ENCODE data around the gene HORMAD2. TPM values are rescaled to one million over a fixed set of nuclear protein-coding genes. Genes with fewer than 3 reads are reported as not detected.

HORMAD2 gene
- total RNA-seq, 1 experiment from 2014 or later, result not detected

DNA sequence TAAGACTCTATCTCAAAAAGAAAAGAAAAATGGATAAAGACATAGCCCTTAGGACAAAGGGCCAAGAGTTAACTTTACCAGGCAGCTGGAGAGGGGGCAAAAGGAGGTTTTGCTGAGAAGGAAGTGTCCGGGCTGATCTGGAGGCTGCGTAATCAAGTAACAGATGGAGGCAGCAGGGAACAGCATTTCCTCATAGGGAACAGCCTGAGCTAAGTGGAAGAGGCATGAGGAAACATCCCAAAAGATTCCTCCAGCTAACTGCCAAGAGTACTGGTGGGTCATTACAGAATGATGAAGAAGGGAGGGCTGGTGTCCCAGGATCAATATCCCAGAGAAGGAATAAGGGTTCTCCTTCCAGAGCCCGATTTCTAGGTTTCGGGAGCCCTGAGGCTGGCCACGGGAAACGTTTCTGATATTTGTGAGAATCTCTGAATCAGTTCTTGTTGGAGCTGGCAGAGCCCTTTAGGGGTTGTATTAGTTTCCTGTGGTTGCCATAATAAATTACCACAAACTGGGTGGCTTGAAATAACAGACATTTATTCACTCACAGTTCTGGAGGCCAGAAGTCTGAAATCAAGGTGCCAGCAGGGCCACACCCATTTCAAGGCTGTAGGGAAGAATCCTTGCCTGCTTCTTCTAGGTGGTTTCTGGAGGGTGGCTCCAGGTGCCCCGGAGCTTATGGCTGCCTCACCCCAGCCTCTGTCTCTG is 145.1 kb downstream of the HORMAD2 start:
- no peaks in the 10 kb centered on the region for H3K27me3 Mint-ChIP-seq (ENCODE audit: low read depth)
- ATAC-seq (no peak), DNase-seq (ENCODE audit: low spot score) (no peak)
- TF ChIP-seq, protein P1, sequence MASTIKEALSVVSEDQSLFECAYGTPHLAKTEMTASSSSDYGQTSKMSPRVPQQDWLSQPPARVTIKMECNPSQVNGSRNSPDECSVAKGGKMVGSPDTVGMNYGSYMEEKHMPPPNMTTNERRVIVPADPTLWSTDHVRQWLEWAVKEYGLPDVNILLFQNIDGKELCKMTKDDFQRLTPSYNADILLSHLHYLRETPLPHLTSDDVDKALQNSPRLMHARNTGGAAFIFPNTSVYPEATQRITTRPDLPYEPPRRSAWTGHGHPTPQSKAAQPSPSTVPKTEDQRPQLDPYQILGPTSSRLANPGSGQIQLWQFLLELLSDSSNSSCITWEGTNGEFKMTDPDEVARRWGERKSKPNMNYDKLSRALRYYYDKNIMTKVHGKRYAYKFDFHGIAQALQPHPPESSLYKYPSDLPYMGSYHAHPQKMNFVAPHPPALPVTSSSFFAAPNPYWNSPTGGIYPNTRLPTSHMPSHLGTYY (CRISPR knock-in tag; IDR thresholded peaks at IDR 0.05), result no peak
- no peak for TF ChIP-seq MXD4 (CRISPR knock-in tag; IDR thresholded peaks at IDR 0.05; ENCODE audit: borderline replicate concordance)
- TF ChIP-seq NR2C2 (CRISPR knock-in tag; IDR thresholded peaks at IDR 0.05), result no peak
- no peak for TF ChIP-seq ZNF263 (CRISPR knock-in tag; IDR thresholded peaks at IDR 0.05; ENCODE audit: low read depth)
- no peak for TF ChIP-seq TEAD1 (CRISPR knock-in tag; IDR thresholded peaks at IDR 0.05)
- no peak for TF ChIP-seq ZNF423 (CRISPR knock-in tag; IDR thresholded peaks at IDR 0.05)
- TF ChIP-seq, protein P2, sequence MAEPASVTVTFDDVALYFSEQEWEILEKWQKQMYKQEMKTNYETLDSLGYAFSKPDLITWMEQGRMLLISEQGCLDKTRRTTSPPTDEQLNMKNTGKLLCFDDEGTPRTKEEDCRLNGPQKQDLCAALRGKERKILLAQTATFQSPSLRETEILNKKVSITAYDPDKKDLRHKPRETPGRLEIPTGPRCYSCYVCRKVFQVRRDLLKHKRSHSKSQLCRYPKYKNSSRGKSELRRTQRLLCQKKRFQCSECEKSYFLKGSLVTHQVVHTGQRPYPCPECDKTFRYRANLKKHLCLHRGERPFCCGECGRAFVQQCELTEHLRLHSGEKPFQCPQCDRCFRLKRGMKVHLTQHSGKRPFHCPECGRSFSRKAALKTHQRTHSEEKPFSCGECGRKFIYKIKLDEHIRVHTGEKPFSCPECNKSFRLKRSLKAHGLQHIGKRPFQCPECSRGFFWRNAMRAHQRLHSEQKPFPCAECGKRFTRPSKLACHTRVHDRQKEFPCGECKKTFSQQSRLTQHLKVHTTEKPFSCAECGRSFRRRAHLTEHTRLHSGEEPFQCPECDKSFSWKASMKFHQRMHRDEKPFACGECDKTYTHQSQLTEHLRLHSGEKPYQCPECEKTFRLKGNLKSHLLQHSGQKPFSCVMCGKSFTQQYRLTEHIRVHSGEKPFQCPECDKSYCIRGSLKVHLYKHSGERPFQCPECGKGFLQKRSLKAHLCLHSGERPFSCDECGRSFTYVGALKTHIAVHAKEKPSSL (CRISPR knock-in tag; conservative IDR thresholded peaks at IDR 0.05), result no peak
- TF ChIP-seq GRHL2 (CRISPR knock-in tag; IDR thresholded peaks at IDR 0.05; ENCODE audit: insufficient replicate concordance, severe bottlenecking), result no peak
- TF ChIP-seq ZNF396 (CRISPR knock-in tag; IDR thresholded peaks at IDR 0.05; ENCODE audit: borderline replicate concordance), result no peak
- TF ChIP-seq, protein P3, sequence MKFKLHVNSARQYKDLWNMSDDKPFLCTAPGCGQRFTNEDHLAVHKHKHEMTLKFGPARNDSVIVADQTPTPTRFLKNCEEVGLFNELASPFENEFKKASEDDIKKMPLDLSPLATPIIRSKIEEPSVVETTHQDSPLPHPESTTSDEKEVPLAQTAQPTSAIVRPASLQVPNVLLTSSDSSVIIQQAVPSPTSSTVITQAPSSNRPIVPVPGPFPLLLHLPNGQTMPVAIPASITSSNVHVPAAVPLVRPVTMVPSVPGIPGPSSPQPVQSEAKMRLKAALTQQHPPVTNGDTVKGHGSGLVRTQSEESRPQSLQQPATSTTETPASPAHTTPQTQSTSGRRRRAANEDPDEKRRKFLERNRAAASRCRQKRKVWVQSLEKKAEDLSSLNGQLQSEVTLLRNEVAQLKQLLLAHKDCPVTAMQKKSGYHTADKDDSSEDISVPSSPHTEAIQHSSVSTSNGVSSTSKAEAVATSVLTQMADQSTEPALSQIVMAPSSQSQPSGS (CRISPR knock-in tag; IDR thresholded peaks at IDR 0.05; ENCODE audit: borderline replicate concordance, low read depth), result no peak
- TF ChIP-seq FOXK1 (CRISPR knock-in tag; IDR thresholded peaks at IDR 0.05), result no peak
- H3K36me3 Mint-ChIP-seq, result no peaks in the 10 kb centered on the region
- no peak overlapping the region for H3K27ac Mint-ChIP-seq
- H3K4me1 Mint-ChIP-seq, result peaks cover 14% of the 10 kb centered on the region
- CTCF ChIA-PET, result interaction anchor here (1.7 kb wide), 1 partner anchor 11 kb away, joined by 5 read pairs; no protein-coding TSS in a partner anchor
- POLR2A ChIA-PET, result interaction anchor here (0.6 kb wide), 1 partner anchor 644 kb away, joined by 9 read pairs; no protein-coding TSS in a partner anchor
- H3K4me3 Mint-ChIP-seq, result no peak overlapping the region
- H3K9me3 Mint-ChIP-seq, result no peaks in the 10 kb centered on the region

DNA sequence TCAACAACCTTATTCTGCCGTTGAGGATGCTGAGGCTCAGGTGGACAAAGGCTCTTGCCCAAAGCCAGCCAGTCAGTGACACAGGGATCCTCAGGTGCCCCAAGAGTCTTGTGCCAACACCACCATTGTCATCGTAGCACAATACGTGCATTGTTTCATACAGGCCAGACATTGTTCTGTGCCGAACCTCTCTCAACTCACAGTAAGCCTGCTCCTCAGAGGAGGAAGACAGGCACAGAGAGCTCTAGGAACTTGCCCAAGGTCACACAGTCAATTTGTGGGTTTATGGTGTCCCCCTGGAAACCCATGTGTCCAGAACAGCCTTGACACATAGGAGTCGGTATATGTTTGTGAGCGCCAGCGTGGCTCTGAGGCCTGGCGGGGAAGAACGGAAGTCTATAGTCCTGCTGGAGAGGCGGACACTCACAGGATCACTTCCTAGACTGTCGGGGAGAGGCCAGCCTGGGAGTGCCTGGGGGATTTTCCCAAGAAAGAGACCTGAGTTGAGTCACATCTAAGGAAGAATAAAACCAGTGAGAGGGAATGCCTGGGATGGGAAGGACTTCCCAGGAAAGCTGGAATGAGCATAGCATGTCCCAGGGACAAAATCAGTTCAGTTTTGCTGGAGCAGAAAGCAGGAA is 146.0 kb downstream of the HORMAD2 start:
- Mint-ChIP-seq H3K27ac (no peak overlapping the region), H3K4me3 (no peak overlapping the region), H3K9me3 (no peaks in the 10 kb centered on the region), H3K36me3 (no peaks in the 10 kb centered on the region), H3K27me3 (ENCODE audit: low read depth) (no peaks in the 10 kb centered on the region), H3K4me1 (peaks cover 14% of the 10 kb centered on the region)
- POLR2A ChIA-PET, result no interaction called here
- CTCF ChIA-PET, result no interaction called here
- no peak for DNase-seq (ENCODE audit: low spot score)
- ATAC-seq, result no peak
- TF ChIP-seq NFATC4 (CRISPR knock-in tag; IDR thresholded peaks at IDR 0.05) (no peak), SOX15 (CRISPR knock-in tag; IDR thresholded peaks at IDR 0.05) (no peak), GABPB1 (CRISPR knock-in tag; IDR thresholded peaks at IDR 0.05) (no peak), RELA (CRISPR knock-in tag; IDR thresholded peaks at IDR 0.05; ENCODE audit: borderline replicate concordance) (no peak), JUN (CRISPR knock-in tag; IDR thresholded peaks at IDR 0.05) (no peak), ZNF671 (CRISPR knock-in tag; IDR thresholded peaks at IDR 0.05) (no peak), IRF2 (CRISPR knock-in tag; IDR thresholded peaks at IDR 0.05; ENCODE audit: borderline replicate concordance, low read depth) (no peak), NR2C2 (CRISPR knock-in tag; IDR thresholded peaks at IDR 0.05) (no peak), GRHL2 (CRISPR knock-in tag; IDR thresholded peaks at IDR 0.05; ENCODE audit: insufficient replicate concordance, severe bottlenecking) (no peak), ZNF121 (CRISPR knock-in tag; IDR thresholded peaks at IDR 0.05) (no peak), ZNF396 (CRISPR knock-in tag; IDR thresholded peaks at IDR 0.05; ENCODE audit: borderline replicate concordance) (no peak)
- TF ChIP-seq, protein P4, sequence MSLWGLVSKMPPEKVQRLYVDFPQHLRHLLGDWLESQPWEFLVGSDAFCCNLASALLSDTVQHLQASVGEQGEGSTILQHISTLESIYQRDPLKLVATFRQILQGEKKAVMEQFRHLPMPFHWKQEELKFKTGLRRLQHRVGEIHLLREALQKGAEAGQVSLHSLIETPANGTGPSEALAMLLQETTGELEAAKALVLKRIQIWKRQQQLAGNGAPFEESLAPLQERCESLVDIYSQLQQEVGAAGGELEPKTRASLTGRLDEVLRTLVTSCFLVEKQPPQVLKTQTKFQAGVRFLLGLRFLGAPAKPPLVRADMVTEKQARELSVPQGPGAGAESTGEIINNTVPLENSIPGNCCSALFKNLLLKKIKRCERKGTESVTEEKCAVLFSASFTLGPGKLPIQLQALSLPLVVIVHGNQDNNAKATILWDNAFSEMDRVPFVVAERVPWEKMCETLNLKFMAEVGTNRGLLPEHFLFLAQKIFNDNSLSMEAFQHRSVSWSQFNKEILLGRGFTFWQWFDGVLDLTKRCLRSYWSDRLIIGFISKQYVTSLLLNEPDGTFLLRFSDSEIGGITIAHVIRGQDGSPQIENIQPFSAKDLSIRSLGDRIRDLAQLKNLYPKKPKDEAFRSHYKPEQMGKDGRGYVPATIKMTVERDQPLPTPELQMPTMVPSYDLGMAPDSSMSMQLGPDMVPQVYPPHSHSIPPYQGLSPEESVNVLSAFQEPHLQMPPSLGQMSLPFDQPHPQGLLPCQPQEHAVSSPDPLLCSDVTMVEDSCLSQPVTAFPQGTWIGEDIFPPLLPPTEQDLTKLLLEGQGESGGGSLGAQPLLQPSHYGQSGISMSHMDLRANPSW (CRISPR knock-in tag; conservative IDR thresholded peaks at IDR 0.05; ENCODE audit: low read depth), result no peak
- TF ChIP-seq, protein P5, sequence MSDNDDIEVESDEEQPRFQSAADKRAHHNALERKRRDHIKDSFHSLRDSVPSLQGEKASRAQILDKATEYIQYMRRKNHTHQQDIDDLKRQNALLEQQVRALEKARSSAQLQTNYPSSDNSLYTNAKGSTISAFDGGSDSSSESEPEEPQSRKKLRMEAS (CRISPR knock-in tag; IDR thresholded peaks at IDR 0.05), result no peak
- TF ChIP-seq, protein P6, sequence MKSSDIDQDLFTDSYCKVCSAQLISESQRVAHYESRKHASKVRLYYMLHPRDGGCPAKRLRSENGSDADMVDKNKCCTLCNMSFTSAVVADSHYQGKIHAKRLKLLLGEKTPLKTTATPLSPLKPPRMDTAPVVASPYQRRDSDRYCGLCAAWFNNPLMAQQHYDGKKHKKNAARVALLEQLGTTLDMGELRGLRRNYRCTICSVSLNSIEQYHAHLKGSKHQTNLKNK (CRISPR knock-in tag; IDR thresholded peaks at IDR 0.05), result no peak
